K562 treated with DMSO at 1 percent for 4 hours (cell line): ENCODE measurements around the gene BRF1. TPM values are rescaled to one million over a fixed set of nuclear protein-coding genes. Genes with fewer than 3 reads are reported as not detected.

Source experiments
- total RNA-seq: library from RNA; unstranded; fragments of 300-600 nt; gene quantifications from 2 replicates; pipeline ENCODE4 v1.2.3, GENCODE V29; 2022; ENCODE audit not compliant: insufficient read depth

The BRF1 gene, protein sequence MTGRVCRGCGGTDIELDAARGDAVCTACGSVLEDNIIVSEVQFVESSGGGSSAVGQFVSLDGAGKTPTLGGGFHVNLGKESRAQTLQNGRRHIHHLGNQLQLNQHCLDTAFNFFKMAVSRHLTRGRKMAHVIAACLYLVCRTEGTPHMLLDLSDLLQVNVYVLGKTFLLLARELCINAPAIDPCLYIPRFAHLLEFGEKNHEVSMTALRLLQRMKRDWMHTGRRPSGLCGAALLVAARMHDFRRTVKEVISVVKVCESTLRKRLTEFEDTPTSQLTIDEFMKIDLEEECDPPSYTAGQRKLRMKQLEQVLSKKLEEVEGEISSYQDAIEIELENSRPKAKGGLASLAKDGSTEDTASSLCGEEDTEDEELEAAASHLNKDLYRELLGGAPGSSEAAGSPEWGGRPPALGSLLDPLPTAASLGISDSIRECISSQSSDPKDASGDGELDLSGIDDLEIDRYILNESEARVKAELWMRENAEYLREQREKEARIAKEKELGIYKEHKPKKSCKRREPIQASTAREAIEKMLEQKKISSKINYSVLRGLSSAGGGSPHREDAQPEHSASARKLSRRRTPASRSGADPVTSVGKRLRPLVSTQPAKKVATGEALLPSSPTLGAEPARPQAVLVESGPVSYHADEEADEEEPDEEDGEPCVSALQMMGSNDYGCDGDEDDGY
- total RNA-seq = 19.5 and 24.6 TPM in 2 replicates

DNA sequence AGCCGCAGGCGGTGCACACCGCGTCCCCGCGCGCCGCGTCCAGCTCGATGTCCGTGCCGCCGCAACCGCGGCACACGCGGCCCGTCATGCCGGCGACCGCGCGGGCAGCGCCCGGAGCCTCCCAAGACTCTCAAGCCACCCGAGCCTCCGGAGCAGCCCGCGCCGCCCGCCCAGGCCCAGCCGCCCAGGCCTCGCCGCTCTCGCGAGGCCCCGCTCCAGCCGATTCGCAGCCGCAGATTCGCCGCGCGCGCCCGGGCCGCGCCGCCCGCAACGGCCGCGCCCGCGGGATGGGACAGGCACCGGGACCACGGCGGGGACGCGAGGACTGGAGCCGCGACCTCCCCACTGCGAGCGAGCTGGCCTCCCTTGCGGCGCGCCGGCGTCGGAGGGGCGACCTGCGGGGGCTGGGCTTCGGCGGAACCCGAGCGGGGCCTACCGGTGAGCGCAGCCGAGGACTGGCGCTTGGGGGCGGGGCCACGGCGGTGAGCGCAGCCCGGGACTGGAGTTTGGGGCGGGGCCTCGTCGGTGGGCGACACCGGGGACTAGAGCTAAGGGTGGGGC is at the start of gene BRF1:
BRF1 (minus strand) TSS at position 460 of the 561 bp plus-strand sequence; CDS start at position 88, 372 bp downstream.

DNA sequence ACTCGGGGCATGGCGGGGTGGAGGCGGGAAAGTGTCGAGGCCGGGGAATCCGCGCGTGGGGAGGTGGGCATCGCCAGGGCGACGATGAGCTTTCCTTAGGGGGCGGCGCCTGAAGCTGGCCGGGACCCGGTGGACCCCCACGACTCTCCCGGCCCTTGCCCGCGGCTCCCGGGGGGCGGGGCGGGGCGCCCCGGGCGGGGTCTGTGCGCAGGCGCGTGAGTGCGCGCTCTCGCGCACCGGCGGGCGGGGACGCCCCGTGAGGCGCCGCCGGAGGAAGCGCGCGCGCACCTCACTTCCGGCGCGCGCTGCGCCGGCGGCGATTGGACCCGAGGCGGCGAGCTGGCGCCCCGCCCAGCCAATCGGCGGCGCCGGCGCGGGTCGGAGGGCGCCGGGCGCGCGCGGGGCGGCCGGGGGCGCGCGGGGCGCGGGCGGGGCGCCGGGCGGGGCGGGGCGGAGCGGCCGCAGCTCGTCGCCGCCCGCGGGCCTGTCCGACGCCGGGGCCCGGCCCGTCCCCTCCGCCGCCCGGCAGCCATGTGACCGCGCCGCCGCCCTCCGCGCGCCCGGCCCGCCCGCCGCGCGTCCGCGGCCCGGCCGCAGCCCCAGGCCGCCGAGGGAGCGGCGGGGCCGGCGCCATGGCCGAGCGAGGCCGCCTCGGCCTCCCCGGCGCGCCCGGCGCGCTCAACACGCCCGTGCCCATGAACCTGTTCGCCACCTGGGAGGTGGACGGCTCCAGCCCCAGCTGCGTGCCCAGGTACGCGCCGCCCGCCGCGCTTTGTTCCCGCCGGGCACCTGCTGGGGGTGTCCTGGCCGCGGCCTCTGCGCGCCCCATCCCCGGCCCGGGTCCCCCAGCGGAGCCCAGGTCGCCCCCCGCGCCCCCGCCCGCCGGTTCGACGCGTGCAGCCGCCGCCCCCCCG is 13.7 kb upstream of the BRF1 start, which contains the start of gene PACS2:
PACS2 (plus strand) TSS at position 462 of the 914 bp plus-strand sequence; CDS start at position 633, 171 bp downstream.

DNA sequence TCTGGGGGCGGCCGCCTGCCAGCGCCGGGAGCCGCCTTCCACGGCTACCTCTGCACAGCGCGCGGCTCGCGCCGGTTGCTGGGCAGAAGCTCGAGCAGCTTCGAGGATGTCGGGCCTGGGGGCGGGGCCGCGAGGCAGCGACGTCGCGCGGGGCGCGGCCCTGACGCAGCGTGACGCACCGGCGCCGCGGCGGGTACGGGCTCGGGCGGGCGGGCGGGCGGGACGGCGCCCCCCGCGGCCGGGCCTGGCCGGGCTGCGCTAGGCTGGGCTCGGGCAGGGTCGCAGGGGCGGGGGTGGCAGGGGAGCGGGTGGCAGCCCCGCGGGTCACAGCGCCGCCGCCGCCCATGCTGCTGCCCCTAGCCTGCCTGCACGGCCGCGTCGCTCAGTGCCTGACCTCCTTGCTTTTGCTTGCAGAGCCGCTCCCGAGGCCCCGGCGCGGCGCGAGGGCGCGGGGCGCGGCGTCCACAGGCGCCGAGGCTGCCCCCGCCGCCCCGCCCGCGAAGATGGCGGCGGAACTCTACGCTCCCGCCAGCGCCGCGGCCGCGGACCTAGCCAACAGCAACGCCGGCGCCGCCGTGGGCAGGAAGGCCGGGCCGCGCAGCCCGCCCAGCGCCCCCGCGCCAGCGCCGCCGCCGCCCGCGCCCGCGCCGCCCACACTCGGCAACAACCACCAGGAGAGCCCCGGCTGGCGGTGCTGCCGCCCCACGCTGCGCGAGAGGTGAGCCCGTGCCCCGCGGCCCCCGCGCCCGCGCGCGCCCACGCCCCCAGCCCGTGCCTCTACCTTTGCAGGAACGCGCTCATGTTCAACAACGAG is 52.2 kb downstream of the BRF1 start, which contains the start of gene BTBD6:
BTBD6 (plus strand) TSS at position 166 of the 814 bp plus-strand sequence; CDS start at position 345, 179 bp downstream.

DNA sequence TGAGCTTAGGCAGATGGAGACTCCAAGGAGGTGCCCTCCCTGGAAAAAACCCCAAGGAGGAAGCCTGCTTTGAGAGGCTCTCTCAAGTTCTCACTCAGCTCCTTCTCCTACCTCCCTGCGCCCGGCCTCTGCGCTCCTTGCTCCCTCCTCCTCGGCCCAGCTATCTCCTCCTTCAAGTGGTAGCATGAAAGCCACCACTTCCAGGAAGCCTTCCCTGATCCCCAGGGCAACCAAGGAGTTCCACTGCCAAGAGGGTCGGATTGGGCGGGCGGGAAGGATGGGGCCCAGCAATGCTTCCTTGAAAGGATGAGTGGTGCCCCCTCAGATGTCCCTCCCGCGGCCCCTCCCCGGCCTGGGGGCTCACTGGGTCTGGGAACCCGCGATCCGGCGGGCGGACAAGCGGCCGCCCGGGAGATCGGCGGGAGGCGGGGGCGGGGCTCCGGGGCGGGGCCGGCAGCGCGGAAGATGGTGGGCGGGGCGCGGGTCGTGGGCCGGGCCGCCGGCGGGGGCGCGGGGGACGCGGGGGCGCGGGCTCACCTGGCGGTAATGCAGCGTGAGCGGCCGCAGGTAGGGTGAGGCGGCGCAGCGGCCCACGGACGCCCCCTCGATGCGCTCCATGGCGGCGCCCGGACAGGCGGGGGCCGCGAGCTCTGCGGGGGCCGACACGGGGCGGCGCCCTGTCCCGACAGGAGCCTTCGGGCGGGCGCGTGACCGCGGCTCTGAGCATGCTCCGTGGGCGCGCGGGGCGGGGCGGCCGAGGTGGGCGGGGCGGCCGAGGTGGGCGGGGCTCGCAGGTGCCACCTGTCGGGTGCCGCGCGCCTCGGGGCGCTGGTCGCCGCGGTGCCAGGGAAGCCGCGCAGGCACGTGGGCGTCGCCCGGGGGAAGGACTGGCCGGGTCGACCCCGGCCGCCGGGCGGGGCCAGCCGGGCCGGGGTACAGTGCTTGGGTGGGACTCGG is 119.9 kb downstream of the BRF1 start, which contains the start of gene NUDT14:
NUDT14 (minus strand) TSS at position 721 of the 957 bp plus-strand sequence; CDS start at position 618, 103 bp downstream.

DNA sequence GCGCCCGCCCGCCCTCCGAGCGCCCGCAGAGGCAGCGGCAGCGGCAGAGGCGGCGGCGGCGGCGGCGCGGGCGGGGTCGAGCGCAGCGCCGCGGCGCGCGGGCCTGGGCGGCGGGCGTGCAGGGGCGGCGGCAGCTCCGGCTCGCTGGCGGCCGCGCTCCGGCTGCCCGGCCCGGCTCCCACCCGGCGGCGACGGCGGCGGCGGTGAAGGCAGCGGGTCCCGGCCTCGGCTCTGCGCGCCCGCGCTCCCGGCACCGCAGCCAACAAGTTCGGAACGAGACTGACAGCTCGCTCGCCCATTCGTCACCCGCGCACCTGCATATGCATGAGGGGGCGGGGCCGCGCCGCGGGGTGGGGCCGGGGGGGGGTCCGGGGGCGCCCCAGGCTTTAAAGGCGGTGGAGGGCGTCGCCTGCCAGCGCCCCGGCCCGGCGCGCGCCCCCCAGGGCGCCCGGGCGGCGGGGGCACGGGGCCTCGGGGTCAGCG is 132.3 kb downstream of the BRF1 start, which contains the start of gene JAG2:
JAG2 (minus strand) TSS at position 281 of the 483 bp plus-strand sequence. CDS start 356 bp downstream, outside the sequence.

Other genes starting within 250 kb of the BRF1 start
- gene GPR132, start 235.6 kb downstream of the BRF1 start, total RNA-seq = 1.8 and 2.3 TPM in 2 replicates
- 9.5 and 16.0 TPM in 2 replicates for gene JAG2, start 132.2 kb downstream of the BRF1 start, total RNA-seq
- gene NUDT14, start 119.7 kb downstream of the BRF1 start, total RNA-seq = 20.7 and 45.7 TPM in 2 replicates
- not detected in 2 replicates for gene BTBD6, start 52.5 kb downstream of the BRF1 start, total RNA-seq
- 18.3 and 21.3 TPM in 2 replicates for gene PACS2, start 13.7 kb upstream of the BRF1 start, total RNA-seq
- gene TEX22, start 97.5 kb upstream of the BRF1 start, total RNA-seq = 0.30 TPM in 1 of 2 replicates, not detected in the other
- 72.7 and 94.9 TPM in 2 replicates for gene MTA1, start 118.8 kb upstream of the BRF1 start, total RNA-seq
- 2.7 and 4.4 TPM in 2 replicates for gene CRIP2, start 173.8 kb upstream of the BRF1 start, total RNA-seq
- gene CRIP1, start 185.9 kb upstream of the BRF1 start, total RNA-seq = not detected in 2 replicates
- 10.7 and 14.3 TPM in 2 replicates for gene TEDC1, start 190.2 kb upstream of the BRF1 start, total RNA-seq
- not detected in 2 replicates for gene TMEM121, start 225.6 kb upstream of the BRF1 start, total RNA-seq